Coronary artery (tissue), 2 donors: ENCODE measurements around the gene POSTN.
"Not testable (repeated sequence)": the region's sequence is repeated elsewhere in the genome, so short reads cannot be mapped to it uniquely, and the experiment has no call there.

Source experiments
- DNase-seq: peaks from one replicate; pipeline ENCODE4 v3.0.0-alpha.2; 2017; ENCODE audit warnings: low spot score
- H3K27ac ChIP-seq, 2 donors: fragments of 200-600 bp; sonication (generic); one replicate each; pipeline ENCODE4 v1.5.1; 2016 to 2019
- H3K4me3 ChIP-seq: fragments of 200-600 bp; sonication (generic); 2 replicates; pipeline ENCODE4 v1.5.1; 2016; ENCODE audit warnings: mild to moderate bottlenecking, moderate library complexity
- CTCF ChIP-seq: fragments of 200-600 bp; sonication (generic); IDR thresholded peaks from one replicate; pipeline ENCODE4 v1.5.1; 2019; ENCODE audit warnings: antibody characterized with exemption

The POSTN gene

GRCh38 chr13:37576601-37577000 is 22.0 kb downstream of the POSTN start:
- DNase-seq = no peak

GRCh38 chr13:37565425-37565824 is 33.1 kb downstream of the POSTN start:
- no peak for DNase-seq
- no peak for TF ChIP-seq CTCF
- Histone ChIP-seq H3K27ac (no peak overlapping the region), H3K4me3 (no peak overlapping the region)

More at GRCh38 chr13:37576601-37577000, 22.0 kb downstream of the POSTN start:
- TF ChIP-seq CTCF = no peak
- Histone ChIP-seq H3K4me3 (no peak overlapping the region), H3K27ac (no peak overlapping the region)

GRCh38 chr13:37561031-37561430 is 37.5 kb downstream of the POSTN start:
- Histone ChIP-seq H3K27ac (no peak overlapping the region), H3K4me3 (no peak overlapping the region)
- no peak for TF ChIP-seq CTCF
- DNase-seq = no peak

GRCh38 chr13:37560526-37560925 is 38.0 kb downstream of the POSTN start:
- H3K4me3 ChIP-seq = no peak overlapping the region
- H3K27ac ChIP-seq = no peak overlapping the region
- TF ChIP-seq CTCF = no peak
- no peak for DNase-seq

DNA sequence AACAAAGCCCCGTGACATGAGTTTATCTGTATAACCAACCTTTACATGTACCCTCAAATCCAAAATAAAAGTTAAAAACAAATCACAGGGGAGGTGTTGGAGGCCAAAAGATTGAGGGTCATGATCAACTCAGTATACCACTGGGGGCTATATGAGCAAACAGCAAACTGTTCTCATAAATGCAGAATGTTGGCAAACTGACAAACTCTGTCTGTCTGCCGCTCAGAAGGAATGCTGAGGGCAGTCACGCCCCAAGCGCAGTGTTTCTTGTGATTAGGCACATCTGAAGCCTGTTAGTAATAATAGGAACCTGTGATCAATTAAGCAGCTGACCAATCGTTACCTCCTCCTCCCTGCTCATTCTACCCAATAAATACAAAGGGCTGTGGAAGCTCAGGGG is 39.8 kb downstream of the POSTN start:
- DNase-seq, H3K27ac ChIP-seq, H3K4me3 ChIP-seq: not testable (repeated sequence)

DNA sequence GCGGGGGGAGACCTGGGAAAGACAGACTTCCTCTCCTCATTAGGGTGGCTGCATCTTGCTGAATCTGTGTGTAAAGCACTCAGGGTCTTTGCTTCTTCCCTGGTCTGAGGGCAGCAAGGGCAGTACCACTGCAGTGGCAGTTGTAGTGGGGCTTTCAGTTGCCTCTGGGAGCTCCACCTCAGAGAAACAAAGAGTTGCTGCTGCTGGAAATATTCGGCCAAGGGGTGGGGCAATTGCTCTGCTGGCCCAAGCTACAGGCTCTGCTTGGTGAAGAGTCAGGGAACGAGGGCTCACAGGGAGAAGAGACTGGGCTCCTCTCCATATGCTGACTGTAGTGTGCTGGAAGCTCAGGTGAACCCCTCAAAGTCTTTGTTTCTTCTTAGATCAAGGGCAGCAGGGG is 52.5 kb downstream of the POSTN start:
- no peak overlapping the region for H3K27ac ChIP-seq
- DNase-seq = no peak
- TF ChIP-seq CTCF = no peak
- no peak overlapping the region for H3K4me3 ChIP-seq

DNA sequence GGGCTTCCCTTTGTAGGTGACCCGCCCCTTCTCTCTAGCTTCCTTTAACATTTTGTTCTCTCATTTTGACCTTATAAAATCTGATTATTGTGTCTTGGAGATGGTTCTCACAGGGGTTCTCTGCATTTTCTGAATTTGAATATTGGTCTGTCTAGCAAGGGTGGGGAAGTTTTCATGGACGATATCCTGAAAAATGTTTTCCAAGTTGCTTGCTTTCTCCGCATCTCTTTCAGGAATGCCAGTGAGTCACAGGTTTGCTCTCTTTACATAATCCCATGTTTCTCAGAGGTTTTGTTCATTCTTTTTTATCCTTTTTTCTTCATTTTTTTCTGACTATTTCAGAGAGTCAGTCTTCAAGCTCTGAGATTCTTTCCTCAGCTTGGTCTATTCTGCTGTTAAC is 53.6 kb downstream of the POSTN start:
- no peak for DNase-seq

More for the DNA sequence above, 53.6 kb downstream of the POSTN start:
- Histone ChIP-seq H3K27ac (no peak overlapping the region), H3K4me3 (no peak overlapping the region)
- TF ChIP-seq CTCF = no peak
